GM12872 (cell line): ENCODE data around the gene MIEF1.

ENCODE experiments used
- CTCF ChIP-seq: IDR thresholded peaks from 3 replicates; pipeline ENCODE4 v1.5.1; 2011; ENCODE audit warnings: low read depth, mild to moderate bottlenecking, low read length, moderate library complexity; ENCODE audit not compliant: insufficient read depth

Gene MIEF1

DNA sequence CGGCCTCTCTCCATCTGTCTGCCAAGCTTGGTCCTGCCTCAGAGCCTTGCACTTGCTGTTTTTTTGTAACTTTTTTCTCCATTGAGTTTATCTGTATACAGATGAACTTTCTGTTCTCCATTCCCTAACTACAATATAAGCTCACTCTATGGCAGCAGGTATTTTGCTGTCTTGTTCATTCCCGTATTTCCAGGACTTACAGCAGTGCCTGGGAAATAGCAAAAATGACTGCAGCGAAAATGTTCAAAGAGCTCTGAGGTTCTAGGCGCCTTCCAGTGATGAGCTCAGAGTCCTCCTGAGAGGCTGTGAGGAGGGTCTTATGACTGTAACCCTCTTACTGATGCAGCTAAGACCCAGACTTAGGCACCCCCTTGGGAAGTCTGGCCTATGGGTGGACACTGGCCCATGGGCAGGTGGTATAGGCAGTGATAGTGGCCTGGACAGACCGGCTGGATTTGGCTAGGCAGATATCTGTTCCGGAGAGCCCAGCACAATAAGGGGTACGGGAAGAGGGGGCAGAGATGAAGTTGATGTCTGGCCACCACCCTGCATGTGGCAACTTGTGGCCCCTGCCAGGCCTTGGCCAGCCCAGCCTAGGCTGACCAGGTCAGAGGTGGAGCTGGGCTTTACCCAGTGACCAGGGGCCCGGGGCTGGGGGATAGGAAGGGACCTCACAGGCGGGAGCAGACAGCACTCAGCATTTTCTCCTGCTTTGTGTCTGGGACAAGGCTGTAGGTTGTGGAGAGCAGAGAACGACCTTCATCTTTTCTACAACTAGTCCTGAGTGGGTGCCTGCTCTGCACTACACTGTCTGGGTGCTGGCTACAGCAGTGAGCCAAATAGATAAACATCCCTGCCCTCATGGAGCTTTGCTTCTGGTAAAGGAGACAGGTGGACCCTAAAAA lies 22.9 kb downstream of the MIEF1 start:
- TF ChIP-seq CTCF, result no peak

DNA sequence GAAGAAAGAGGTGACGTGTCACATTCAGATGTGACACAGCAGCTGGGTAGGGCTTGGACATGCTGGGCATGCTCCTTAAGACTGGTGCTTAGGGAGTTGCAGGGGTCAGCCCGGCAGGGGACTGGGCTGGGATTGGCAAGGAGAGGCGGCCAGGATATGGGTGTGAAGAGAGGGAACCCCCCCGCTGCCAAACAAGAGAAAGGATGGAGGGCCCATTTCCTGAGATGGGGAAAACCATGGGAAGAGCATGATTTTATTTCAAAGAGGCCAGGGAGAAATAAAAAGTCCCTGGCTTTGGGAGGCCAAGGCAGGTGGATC lies 23.5 kb downstream of the MIEF1 start:
- TF ChIP-seq CTCF, result no peak

DNA sequence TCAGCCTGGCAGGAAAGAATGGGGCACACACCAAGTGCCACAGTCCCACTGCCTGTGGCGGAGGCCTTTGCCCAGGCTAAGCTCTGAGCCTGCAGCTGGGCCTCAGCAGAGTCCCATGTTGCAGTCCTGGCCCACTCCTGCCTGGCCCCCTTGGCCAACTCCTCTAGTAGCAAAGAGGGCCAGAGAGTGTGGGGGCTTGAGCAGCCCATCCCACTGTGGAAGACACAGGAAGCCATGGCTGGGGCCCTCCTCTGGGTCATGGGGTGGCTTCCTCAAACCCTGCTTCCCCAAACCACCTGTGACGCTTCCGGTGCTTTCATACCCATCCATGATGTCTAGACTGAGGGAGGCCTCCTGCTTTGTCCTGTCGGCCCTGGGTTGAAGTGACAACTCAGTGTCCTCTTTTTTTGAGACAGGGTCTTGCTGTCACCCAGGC lies 24.7 kb downstream of the MIEF1 start:
- TF ChIP-seq CTCF, result no peak

- TF ChIP-seq CTCF, result no peak
Observed at GRCh38 chr22:39527481-39527961, 25.4 kb downstream of the MIEF1 start.

DNA sequence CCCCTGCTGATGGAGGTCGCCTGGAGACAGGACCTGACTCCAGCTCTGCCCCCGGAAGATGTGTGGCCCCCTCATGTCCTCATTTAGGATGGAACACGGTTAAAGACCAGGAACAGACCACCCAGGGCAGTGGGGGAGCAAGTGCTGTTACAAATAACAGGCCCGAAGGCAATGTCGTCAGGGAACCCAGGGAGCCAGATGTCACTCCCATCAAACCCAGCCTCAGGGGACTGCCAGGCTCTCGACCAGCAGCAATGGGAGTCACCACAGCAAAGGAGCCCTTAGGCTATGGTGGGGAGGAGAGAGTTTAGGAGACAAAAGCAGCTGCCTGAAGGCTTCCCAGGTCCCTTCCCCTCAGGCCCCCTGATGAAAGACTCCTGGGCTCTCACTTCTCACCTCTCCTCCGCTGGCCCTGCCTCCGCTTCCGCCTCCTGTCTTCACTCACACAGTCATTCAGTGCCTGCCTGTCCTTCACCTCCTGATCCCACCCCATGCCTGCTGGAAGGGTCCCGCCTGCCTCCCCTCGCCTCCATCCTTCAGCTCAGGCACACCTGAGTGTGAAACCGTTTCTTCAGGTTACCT lies 26.1 kb downstream of the MIEF1 start:
- TF ChIP-seq CTCF, result no peak

DNA sequence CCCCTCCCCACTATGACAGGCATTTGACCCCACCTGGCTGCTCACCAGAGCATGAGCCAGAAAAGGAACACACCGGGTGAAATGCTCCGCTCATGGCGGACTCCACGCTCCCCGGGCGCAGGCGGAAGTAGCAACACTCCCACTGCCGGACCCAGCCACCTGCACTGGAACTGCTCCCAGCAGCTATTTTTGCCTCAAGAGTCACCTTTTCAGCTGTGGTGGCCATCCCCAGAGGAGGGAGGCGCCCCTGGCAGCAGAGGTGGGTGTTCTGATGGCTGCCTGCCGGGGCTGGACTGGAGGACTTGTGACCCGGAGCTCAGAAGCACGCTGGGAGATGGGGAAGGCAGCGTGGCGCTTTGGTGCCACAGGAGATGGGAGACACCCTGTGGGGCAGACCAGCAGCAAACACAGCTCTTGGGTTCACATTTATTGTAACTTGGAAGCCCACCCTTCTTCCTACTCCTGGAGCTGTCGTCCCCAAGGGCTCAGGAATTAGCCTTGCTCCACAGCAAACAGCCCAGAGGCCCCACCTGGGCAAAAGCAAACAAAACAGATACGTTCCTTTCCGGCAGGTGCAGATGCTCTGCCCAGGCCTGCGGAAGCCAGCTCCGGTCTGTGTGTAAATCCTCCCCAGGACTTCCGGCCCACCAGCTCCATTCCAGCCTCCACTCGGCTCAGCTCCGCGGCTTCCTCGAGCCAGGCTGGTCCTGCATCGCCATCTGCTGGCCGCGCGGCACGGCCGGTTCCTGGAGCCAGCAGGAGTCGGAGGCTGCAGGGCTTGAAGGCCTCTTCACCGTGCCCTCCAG lies 26.8 kb downstream of the MIEF1 start:
- TF ChIP-seq CTCF, result peak; percentile 99

- TF ChIP-seq CTCF, result no peak
Observed at GRCh38 chr22:39529487-39529851, 27.4 kb downstream of the MIEF1 start.
